ENCODE results near the gene PLA2G4E.

PLA2G4E gene

GRCh38 chr15:41934843-41935242, 86.0 kb downstream of the PLA2G4E start:
- TF ChIP-seq, protein P1, sequence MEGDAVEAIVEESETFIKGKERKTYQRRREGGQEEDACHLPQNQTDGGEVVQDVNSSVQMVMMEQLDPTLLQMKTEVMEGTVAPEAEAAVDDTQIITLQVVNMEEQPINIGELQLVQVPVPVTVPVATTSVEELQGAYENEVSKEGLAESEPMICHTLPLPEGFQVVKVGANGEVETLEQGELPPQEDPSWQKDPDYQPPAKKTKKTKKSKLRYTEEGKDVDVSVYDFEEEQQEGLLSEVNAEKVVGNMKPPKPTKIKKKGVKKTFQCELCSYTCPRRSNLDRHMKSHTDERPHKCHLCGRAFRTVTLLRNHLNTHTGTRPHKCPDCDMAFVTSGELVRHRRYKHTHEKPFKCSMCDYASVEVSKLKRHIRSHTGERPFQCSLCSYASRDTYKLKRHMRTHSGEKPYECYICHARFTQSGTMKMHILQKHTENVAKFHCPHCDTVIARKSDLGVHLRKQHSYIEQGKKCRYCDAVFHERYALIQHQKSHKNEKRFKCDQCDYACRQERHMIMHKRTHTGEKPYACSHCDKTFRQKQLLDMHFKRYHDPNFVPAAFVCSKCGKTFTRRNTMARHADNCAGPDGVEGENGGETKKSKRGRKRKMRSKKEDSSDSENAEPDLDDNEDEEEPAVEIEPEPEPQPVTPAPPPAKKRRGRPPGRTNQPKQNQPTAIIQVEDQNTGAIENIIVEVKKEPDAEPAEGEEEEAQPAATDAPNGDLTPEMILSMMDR (IDR thresholded peaks at IDR 0.05; ENCODE audit: control insufficient read depth, insufficient read depth, low read depth, low read length, missing control alignments) = no peak
- H3K4me3 ChIP-seq (ENCODE audit: control insufficient read depth, low read depth, low read length) = no peak overlapping the region
- no peak for DNase-seq (ENCODE audit: low read depth)

GRCh38 chr15:41933771-41934170, 87.1 kb downstream of the PLA2G4E start:
- no peak overlapping the region for H3K4me3 ChIP-seq (ENCODE audit: control insufficient read depth, low read depth, low read length)
- TF ChIP-seq, protein P1 (IDR thresholded peaks at IDR 0.05; ENCODE audit: control insufficient read depth, insufficient read depth, low read depth, low read length, missing control alignments) = no peak
- no peak for DNase-seq (ENCODE audit: low read depth)

DNA sequence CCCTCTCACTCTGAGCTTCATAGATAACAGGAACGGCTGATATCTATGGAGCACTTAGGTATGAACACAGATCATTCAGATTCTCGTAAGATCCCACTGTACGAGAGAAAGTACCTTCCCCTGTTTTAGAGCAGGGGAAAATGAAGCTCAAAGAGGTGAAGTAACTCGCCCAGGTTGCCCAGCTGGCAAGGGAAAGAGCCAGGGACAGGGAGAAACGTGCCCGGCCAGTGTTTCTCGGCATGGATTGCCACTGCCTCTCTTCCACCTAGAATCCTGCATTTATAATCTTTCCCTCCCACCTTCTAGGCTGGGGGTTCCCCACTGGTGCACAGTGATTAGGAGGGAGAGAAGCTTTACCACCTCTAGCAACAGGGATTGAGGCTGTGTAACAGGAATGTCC, 87.5 kb downstream of the PLA2G4E start:
- TF ChIP-seq, protein P1 (IDR thresholded peaks at IDR 0.05; ENCODE audit: control insufficient read depth, insufficient read depth, low read depth, low read length, missing control alignments) = no peak
- DNase-seq (ENCODE audit: low read depth) = no peak
- H3K4me3 ChIP-seq (ENCODE audit: control insufficient read depth, low read depth, low read length) = no peak overlapping the region

DNA sequence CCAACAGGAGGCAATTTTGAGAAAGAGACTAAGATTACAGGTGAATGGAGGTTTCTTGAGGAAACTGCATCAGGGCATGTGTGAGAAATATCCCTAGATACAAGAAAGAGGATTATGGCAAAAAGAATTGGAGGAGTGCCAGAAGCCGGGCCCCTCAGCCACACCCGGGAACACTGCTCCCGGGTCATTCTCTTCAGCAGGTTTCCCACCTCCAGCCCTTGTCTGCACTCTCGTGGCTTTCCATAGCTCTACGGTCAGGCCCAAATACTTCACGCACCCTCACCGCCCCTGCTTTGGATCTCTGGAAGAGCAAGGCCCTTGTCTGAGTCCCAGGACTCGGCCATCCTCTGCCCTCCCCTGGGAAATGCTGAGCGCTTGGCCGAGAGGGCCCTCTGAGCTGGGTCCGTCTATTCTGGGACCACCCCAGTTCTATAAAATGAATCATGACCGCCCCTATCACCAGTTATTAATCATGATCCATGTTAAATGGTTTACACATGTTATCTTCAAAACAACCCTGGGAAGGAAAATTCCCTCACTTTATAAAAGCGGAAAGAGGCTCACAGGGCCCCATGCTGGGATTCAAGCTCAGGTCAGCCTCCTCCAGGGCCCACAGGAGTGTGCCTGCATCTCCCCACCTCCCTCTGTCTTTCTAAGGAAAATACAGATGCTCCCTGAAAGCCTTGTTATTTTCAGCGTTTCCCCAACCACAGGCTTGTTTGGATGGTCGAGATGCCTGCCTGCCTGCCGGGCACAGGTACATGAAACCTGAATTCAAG, 88.1 kb downstream of the PLA2G4E start:
- DNase-seq (ENCODE audit: low read depth) = no peak
- H3K4me3 ChIP-seq (ENCODE audit: control insufficient read depth, low read depth, low read length) = no peak overlapping the region
- TF ChIP-seq, protein P1 (IDR thresholded peaks at IDR 0.05; ENCODE audit: control insufficient read depth, insufficient read depth, low read depth, low read length, missing control alignments) = no peak

- TF ChIP-seq, protein P1 (IDR thresholded peaks at IDR 0.05; ENCODE audit: control insufficient read depth, insufficient read depth, low read depth, low read length, missing control alignments) = no peak
- no peak for DNase-seq (ENCODE audit: low read depth)
- H3K4me3 ChIP-seq (ENCODE audit: control insufficient read depth, low read depth, low read length) = no peak overlapping the region
These were observed 88.7 kb downstream of the PLA2G4E start for GRCh38 chr15:41932101-41932500.

All from AG09309 (cell line).